Inferior parietal cortex (tissue), 1 donor: Measurements from ENCODE around the gene PARP3.
"Not testable (repeated sequence)": the region's sequence is repeated elsewhere in the genome, so short reads cannot be mapped to it uniquely, and the experiment has no call there.

Experiments used
- DNase-seq: peaks from one replicate; pipeline ENCODE4 v3.0.0-alpha.2; 2016; ENCODE audit errors: extremely low spot score

PARP3 gene

GRCh38 chr3:51985063-51985462 is 42.9 kb downstream of the PARP3 start:
- no peak for DNase-seq

DNA sequence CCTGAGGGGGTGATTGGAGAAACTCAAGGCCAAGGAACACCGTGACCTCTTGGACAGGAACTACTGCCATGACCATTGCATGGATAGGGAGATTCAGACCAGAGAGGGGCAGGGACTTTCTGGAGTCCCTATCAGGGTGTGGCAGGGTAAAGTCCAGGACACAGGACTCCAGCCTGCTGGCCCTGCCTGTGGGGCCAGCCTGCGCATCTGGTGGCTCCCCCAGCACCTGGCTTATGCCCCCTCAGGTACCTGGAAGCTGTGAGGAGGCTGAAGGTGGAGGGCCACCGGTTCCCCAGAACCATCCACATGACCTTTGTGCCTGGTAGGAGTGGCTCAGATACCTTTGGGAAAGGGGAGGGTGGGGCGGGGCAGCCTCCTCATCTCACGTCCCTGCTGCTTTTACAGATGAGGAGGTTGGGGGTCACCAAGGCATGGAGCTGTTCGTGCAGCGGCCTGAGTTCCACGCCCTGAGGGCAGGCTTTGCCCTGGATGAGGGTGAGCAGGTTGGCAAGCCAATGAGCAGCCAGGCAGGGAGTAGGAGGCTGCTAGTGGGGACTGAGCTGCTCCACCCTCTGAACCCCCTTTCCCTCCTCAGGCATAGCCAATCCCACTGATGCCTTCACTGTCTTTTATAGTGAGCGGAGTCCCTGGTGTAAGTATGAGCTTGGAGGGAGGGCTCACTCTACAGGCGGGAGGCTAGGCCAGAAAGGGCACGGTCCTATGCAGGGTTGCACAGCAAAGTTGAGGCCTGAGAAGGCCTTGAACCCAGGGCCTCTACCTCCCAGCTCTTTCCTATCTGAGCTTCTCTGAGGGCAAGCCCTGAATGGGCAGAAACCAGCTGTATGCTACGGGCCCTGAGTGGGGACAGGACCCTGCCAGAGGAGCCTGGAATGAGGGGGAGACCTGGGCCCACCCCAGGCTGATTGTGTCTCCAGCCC is 44.1 kb downstream of the PARP3 start:
- no peak for DNase-seq

DNA sequence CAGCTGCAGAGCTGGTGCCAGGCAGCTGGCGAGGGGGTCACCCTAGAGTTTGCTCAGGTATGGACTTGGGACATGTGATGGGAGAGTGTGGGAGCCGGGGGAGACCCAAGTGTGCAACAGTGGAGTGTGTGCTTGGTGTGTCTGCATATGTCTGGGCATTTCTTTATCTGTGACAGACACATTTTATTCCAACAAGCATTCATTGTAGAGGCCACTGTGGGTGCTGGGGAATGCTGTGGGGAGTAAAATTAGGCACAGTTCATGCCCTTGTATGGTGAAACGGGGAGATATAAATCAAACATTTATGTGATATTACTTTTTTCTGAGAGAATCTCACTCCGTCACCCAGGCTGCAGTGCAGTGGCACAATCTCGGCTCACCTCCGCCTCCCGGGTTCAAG is 45.4 kb downstream of the PARP3 start:
- no peak for DNase-seq

- DNase-seq: no peak
These were observed 46.4 kb downstream of the PARP3 start for GRCh38 chr3:51988286-51989146.

- DNase-seq: not testable (repeated sequence)
These were observed 48.4 kb downstream of the PARP3 start for GRCh38 chr3:51990501-51990971.

DNA sequence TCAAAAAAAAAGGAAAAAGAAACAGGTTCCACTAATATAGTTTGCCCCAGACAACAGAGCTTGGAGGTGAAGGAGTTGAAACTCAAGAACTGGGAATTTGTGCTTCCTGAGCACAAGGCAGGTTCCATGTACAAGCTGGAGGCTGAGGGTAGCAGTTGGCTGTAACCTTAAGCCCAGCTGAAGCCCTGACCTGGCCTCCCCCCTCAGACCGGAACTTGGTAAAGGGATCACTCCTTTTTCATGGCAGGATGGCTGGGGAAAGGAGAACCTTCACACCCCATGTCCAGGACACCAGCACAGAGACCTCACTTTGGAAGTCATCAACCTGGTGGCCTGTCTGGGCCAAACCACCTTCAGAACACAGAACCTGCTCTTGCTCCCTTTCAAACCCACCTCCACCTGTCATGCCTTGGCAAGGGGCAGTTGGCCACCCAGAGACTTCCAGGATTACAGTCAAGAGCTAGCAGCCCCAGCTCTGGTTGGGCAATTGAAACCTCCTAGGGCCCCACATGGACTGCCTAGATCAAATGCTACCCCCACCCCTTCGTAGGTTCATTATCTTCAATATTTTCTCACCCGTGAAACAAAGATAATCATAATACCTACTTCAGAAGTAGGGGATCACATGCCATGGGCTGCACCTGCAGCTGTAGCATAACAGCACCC is 50.0 kb downstream of the PARP3 start:
- DNase-seq: no peak

DNA sequence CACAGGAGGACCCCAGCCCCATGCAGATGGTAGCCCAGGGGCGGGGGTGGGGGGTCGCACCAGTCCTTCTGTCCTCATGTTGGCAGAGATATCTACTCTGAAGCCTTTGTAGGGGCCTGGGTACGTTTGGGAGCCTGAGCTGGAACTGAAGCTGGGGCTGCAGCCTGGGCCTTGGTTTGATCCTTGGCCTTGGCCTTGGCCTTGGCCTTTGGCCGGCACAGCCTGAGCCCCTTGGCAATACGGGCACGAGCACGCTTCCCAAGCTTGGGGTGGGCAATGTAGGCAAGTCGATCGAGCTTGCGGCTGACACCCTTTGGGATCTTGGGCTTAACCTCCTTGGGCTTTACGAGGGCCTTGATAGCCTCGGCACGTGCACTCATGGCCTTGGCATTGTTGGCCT is 51.5 kb downstream of the PARP3 start:
- not testable (repeated sequence) for DNase-seq

GRCh38 chr3:51994530-51994929 is 52.4 kb downstream of the PARP3 start:
- no peak for DNase-seq

DNA sequence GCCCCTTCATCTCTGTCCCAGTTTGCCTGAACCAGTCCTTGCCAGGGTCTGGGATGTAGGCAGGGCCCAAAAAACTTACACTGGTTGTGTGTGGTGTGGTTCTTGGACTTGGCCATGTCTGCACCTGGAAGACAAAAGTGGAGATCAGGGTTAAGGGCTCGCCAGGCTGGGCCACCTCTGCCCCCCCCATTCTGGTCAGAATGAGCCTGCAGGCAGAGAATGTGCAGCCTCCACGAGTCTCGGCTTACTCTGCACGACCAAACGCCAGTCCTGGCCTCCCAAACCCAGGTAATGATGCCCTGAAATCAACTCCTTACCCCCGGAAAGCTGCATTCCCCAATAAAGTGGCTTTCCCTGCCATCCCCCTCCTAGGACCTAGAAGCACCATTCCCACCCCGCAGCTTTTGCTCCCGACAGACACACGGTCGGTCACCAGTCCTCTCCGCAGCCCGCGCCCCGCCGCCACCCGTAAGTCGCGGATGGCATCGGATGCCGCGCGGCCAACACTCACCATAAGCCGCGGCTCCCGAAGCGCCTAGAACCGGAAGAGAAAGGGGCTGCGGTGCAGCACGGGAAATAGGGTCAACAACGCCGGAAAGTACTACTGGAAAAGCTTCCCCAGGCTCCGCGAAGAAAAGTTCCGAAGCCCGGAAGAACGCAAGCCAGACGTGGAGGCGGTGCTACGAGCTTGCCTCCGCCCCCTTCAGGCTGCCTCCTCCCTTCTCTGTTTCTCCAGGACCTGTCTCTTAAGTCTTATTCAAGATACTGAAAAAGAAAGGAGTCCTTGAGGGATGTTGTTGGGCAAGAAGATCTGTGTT is 53.4 kb downstream of the PARP3 start, which contains the start of gene RPL29:
TSS of gene RPL29 (minus strand) at position 550 of the 818 bp plus-strand sequence. CDS start at position 116, 434 bp downstream.
- DNase-seq: peak; percentile 95

GRCh38 chr3:51997172-51997571 is 55.0 kb downstream of the PARP3 start:
- DNase-seq: no peak

DNA sequence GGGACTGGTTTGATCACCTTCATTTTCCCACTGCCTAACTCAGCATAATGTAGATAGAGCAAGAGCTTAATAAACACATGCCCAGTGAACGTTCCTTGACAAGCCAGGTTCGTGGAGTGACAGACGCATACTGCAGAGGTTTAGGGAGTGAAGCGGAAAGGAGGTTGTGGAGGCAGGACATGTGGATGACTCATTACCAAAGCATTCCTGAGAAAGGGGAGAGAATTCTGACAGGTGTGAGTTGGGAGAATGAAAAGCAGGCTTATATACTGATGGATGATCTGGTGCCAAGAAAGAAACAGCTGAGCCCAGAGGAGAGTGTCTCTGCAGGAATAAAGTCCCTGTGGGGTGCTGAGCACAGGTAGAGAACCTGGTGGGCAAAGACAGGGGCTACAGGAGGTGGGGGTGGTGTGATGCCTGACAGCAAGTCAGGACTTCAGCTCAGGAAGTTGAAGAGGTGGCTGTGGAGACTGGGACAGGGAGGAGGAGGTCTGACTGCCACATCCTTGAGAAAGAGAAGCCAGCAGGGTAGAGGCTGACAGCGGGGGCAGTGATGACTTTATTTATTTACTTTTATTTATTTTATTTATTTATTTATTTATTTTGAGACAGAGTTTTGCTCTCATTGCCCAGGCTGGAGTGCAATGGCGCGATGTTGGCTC is 55.9 kb downstream of the PARP3 start:
- no peak for DNase-seq
